Suprapubic skin (tissue), 4 donors: Measurements from ENCODE around the gene KCNG1.

Experiments
- EP300 ChIP-seq: sonication (generic); formaldehyde crosslinking; IDR thresholded peaks from one replicate; pipeline ENCODE4 v1.6.1; 2017; ENCODE audit warnings: antibody characterized with exemption
- POLR2A ChIP-seq, 2 donors: fragments of 450-650 bp; IDR thresholded peaks; one replicate each; pipeline ENCODE4 v1.6.1; 2017; ENCODE audit warnings: antibody characterized with exemption in 2 of 2, mild to moderate bottlenecking in 2 of 2, moderate library complexity in 2 of 2
- POLR2AphosphoS5 ChIP-seq, 3 donors: sonication (generic); formaldehyde crosslinking; IDR thresholded peaks; one replicate each; pipeline ENCODE4 v1.6.1; 2017; ENCODE audit warnings: antibody characterized with exemption in 3 of 3
- TF ChIP-seq, protein P1 (sequence below), 2 donors: fragments of 200-600 bp in 1 of 2; fragments of 450-650 bp in 1 of 2; sonication (generic) in 1 of 2; IDR thresholded peaks; one replicate each; pipeline ENCODE4 v1.5.1; 2016 to 2019; ENCODE audit warnings: antibody characterized with exemption in 2 of 2, mild to moderate bottlenecking in 1 of 2, moderate library complexity in 1 of 2

DNA sequence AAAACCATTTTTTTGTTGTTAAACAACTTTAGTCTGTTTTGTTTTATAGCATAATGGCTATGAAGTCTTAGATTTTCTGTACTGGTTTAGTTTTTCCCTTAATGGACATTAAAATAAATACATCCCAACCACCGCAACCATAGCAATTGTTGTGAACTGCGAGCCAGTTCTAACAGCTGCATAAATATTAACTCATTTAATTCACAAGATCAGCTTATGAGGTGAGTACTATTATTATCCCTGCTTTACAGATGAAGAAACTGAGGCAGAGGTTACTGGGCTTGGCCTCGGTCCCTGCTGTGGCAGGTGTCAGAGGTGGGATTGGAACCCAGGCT, 41.2 kb downstream of the KCNG1 start:
- TF ChIP-seq, protein P1, sequence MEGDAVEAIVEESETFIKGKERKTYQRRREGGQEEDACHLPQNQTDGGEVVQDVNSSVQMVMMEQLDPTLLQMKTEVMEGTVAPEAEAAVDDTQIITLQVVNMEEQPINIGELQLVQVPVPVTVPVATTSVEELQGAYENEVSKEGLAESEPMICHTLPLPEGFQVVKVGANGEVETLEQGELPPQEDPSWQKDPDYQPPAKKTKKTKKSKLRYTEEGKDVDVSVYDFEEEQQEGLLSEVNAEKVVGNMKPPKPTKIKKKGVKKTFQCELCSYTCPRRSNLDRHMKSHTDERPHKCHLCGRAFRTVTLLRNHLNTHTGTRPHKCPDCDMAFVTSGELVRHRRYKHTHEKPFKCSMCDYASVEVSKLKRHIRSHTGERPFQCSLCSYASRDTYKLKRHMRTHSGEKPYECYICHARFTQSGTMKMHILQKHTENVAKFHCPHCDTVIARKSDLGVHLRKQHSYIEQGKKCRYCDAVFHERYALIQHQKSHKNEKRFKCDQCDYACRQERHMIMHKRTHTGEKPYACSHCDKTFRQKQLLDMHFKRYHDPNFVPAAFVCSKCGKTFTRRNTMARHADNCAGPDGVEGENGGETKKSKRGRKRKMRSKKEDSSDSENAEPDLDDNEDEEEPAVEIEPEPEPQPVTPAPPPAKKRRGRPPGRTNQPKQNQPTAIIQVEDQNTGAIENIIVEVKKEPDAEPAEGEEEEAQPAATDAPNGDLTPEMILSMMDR (IDR thresholded peaks at IDR 0.05): no peak
- no peak for TF ChIP-seq EP300
- TF ChIP-seq POLR2A (IDR thresholded peaks at IDR 0.05): no peak
- TF ChIP-seq POLR2AphosphoS5 (IDR thresholded peaks at IDR 0.05): no peak
